ENCODE measurements around the gene TTYH2.

GRCh38 chr17:74182041-74182723 is 31.2 kb upstream of the TTYH2 start:
- TF ChIP-seq CTCF (conservative IDR thresholded peaks at IDR 0.05; ENCODE audit: low read length) = no peak
- TF ChIP-seq EZH2phosphoT487 (IDR thresholded peaks at IDR 0.05; ENCODE audit: borderline replicate concordance, low read depth, low read length) = no peak
